ENCODE data around the gene TOM1L2. TPM values are rescaled to one million over a fixed set of nuclear protein-coding genes. Genes with fewer than 3 reads are reported as not detected.
"Not testable (repeated sequence)": the region's sequence is repeated elsewhere in the genome, so short reads cannot be mapped to it uniquely, and the experiment has no call there.

TOM1L2 gene
- total RNA-seq, 1 experiment from 2014 or later, result 34.2 TPM

GRCh38 chr17:18002171-18002570 is 30.0 kb upstream of the TOM1L2 start:
- Mint-ChIP-seq H3K36me3 (ENCODE audit: insufficient read depth, unreplicated experiment) (no peaks in the 10 kb centered on the region), H3K4me3 (ENCODE audit: unreplicated experiment) (no peak overlapping the region), H3K27ac (ENCODE audit: low read depth, unreplicated experiment) (no peak overlapping the region), H3K27me3 (ENCODE audit: insufficient read depth, unreplicated experiment) (no peaks in the 10 kb centered on the region), H3K9me3 (ENCODE audit: unreplicated experiment) (no peaks in the 10 kb centered on the region), H3K4me1 (ENCODE audit: insufficient read depth, unreplicated experiment) (no peaks in the 10 kb centered on the region)
- no peak for TF ChIP-seq CTCF (IDR thresholded peaks at IDR 0.05; ENCODE audit: unreplicated experiment)
- BruUV-seq (replicated peaks), result no TSS peak
- ChIA-PET POLR2A (interaction anchor here (0.7 kb wide), 1 partner anchor 19 kb away, joined by 3 read pairs; no protein-coding TSS in a partner anchor), CTCF (interaction anchor here (0.7 to 1.3 kb wide), 2 partner anchors 22 to 112 kb away, joined by 3 to 4 read pairs; no protein-coding TSS in a partner anchor)
- DNase-seq (ENCODE audit: unreplicated experiment), result no peak
- intact Hi-C loops (cut with micrococcal nuclease), result no loop called here

GRCh38 chr17:18000030-18000408 is 27.8 kb upstream of the TOM1L2 start:
- Mint-ChIP-seq H3K27ac (ENCODE audit: low read depth, unreplicated experiment) (no peak overlapping the region), H3K9me3 (ENCODE audit: unreplicated experiment) (no peaks in the 10 kb centered on the region), H3K4me3 (ENCODE audit: unreplicated experiment) (no peak overlapping the region), H3K36me3 (ENCODE audit: insufficient read depth, unreplicated experiment) (no peaks in the 10 kb centered on the region), H3K4me1 (ENCODE audit: insufficient read depth, unreplicated experiment) (no peaks in the 10 kb centered on the region), H3K27me3 (ENCODE audit: insufficient read depth, unreplicated experiment) (no peaks in the 10 kb centered on the region)
- POLR2A ChIA-PET, result interaction anchor here (0.6 kb wide), 1 partner anchor 1033 kb away, joined by 3 read pairs; no protein-coding TSS in a partner anchor
- BruUV-seq (replicated peaks), result no TSS peak
- no peak for TF ChIP-seq CTCF (IDR thresholded peaks at IDR 0.05; ENCODE audit: unreplicated experiment)
- DNase-seq (ENCODE audit: unreplicated experiment), result no peak
- intact Hi-C loops (cut with micrococcal nuclease), result no loop called here
- CTCF ChIA-PET, result no interaction called here

GRCh38 chr17:17999364-18000029 is 27.3 kb upstream of the TOM1L2 start:
- DNase-seq (ENCODE audit: unreplicated experiment), result no peak
- H3K9me3 Mint-ChIP-seq (ENCODE audit: unreplicated experiment), result no peaks in the 10 kb centered on the region
- H3K27me3 Mint-ChIP-seq (ENCODE audit: insufficient read depth, unreplicated experiment), result no peaks in the 10 kb centered on the region
- H3K36me3 Mint-ChIP-seq (ENCODE audit: insufficient read depth, unreplicated experiment), result no peaks in the 10 kb centered on the region
- H3K4me3 Mint-ChIP-seq (ENCODE audit: unreplicated experiment), result no peak overlapping the region
- no TSS peak for BruUV-seq (replicated peaks)
- no peak overlapping the region for H3K27ac Mint-ChIP-seq (ENCODE audit: low read depth, unreplicated experiment)
- ChIA-PET CTCF (no interaction called here), POLR2A (no interaction called here)
- TF ChIP-seq CTCF (IDR thresholded peaks at IDR 0.05; ENCODE audit: unreplicated experiment), result no peak
- intact Hi-C loops (cut with micrococcal nuclease), result no loop called here
- H3K4me1 Mint-ChIP-seq (ENCODE audit: insufficient read depth, unreplicated experiment), result no peaks in the 10 kb centered on the region

GRCh38 chr17:17998934-17999333 is 26.7 kb upstream of the TOM1L2 start:
- ChIA-PET POLR2A (no interaction called here), CTCF (interaction anchor here (0.8 kb wide), 1 partner anchor 73 kb away, joined by 4 read pairs; no protein-coding TSS in a partner anchor)
- Mint-ChIP-seq H3K36me3 (ENCODE audit: insufficient read depth, unreplicated experiment) (no peaks in the 10 kb centered on the region), H3K4me3 (ENCODE audit: unreplicated experiment) (no peak overlapping the region), H3K27ac (ENCODE audit: low read depth, unreplicated experiment) (no peak overlapping the region), H3K4me1 (ENCODE audit: insufficient read depth, unreplicated experiment) (no peaks in the 10 kb centered on the region), H3K9me3 (ENCODE audit: unreplicated experiment) (no peaks in the 10 kb centered on the region), H3K27me3 (ENCODE audit: insufficient read depth, unreplicated experiment) (no peaks in the 10 kb centered on the region)
- BruUV-seq (replicated peaks), result no TSS peak
- intact Hi-C loops (cut with micrococcal nuclease), result no loop called here
- TF ChIP-seq CTCF (IDR thresholded peaks at IDR 0.05; ENCODE audit: unreplicated experiment), result no peak
- no peak for DNase-seq (ENCODE audit: unreplicated experiment)

GRCh38 chr17:17995887-17996286 is 23.7 kb upstream of the TOM1L2 start:
- DNase-seq (ENCODE audit: unreplicated experiment); H3K4me3 Mint-ChIP-seq (ENCODE audit: unreplicated experiment); H3K36me3 Mint-ChIP-seq (ENCODE audit: insufficient read depth, unreplicated experiment); H3K9me3 Mint-ChIP-seq (ENCODE audit: unreplicated experiment); H3K27ac Mint-ChIP-seq (ENCODE audit: low read depth, unreplicated experiment); H3K27me3 Mint-ChIP-seq (ENCODE audit: insufficient read depth, unreplicated experiment); intact Hi-C loops (cut with micrococcal nuclease); BruUV-seq (replicated peaks); POLR2A ChIA-PET: not testable (repeated sequence)
- H3K4me1 Mint-ChIP-seq (ENCODE audit: insufficient read depth, unreplicated experiment), result peaks cover 14% of the 10 kb centered on the region
- CTCF ChIA-PET, result interaction anchor here (1.1 kb wide), 1 partner anchor 15 kb away, joined by 5 read pairs; no protein-coding TSS in a partner anchor

All from MCF 10A (cell line).